TTC549 (cell line): Measurements from ENCODE around the gene TMEM235.

Experiments
- FAIRE-seq: peaks from 2 replicates; lab custom pipeline; 2012; peaks lifted over from hg19 to GRCh38; lab: Jason Lieb, UNC

Gene TMEM235

DNA sequence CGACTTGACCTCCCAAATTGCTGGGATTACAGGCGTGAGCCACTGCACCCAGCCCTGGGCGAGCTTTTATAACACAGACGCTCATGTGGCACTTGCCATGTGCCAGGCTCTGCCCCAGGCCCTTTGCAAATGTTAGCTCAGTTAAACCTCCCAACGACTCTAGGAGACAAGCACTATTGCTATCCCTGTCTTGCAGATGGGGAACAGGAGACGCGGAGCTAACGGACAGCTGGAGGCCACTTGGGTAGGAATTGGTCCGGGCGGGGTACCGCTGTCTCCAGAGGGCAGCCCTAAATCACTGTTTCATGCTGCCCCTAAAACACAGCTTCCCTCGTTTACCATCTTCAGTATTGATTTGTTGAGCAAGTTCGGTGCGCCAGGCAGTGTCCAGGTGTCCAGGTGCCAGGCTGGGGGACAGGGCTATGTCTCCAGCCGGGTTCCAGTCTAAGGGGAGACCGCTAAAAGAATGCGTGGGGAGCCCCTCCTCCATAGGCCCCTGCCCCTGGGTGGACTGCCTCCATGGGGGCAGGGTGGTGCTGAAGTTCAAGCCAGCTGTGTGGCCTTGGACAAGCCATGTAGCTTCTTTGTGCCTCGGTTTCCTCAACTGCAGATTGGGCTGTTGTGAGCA, 23.7 kb downstream of the TMEM235 start:
- no peak for FAIRE-seq

DNA sequence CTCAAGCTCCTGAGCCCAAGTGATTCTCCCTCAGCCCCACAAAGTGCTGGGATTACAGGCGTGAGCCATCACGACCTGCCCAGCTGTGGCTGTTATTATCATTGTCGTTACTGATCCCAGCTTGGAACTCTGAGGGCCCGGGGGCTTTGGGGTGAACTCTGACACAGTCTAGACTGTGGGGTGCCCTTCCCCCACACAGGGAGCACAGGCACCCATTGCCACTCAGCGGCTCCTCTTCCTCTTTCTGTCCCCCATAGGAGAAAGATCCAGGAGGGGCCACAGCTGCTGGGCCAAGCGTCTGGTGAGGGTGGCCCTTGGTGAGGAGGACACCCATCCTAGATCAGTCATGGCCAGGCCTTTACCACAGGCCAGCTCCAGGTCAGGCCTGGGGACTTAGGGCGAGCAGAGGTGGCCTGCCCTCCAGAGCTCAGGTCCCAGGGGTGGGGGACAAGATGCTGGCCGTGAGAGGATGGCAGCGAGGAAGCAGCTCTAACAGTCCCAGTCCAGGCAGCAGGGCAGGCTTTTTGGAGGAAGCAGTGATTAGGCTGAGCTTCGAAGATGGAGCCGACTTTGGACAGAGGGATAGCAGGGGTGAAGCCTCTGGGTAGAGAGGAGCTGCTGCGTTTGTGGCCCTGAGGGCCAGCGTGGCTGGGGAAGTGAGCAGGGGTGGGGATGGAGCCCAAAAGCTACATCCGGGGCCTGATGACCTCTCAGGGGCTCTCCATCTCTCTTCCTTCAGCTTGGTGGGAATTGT, 24.7 kb downstream of the TMEM235 start:
- FAIRE-seq = no peak

DNA sequence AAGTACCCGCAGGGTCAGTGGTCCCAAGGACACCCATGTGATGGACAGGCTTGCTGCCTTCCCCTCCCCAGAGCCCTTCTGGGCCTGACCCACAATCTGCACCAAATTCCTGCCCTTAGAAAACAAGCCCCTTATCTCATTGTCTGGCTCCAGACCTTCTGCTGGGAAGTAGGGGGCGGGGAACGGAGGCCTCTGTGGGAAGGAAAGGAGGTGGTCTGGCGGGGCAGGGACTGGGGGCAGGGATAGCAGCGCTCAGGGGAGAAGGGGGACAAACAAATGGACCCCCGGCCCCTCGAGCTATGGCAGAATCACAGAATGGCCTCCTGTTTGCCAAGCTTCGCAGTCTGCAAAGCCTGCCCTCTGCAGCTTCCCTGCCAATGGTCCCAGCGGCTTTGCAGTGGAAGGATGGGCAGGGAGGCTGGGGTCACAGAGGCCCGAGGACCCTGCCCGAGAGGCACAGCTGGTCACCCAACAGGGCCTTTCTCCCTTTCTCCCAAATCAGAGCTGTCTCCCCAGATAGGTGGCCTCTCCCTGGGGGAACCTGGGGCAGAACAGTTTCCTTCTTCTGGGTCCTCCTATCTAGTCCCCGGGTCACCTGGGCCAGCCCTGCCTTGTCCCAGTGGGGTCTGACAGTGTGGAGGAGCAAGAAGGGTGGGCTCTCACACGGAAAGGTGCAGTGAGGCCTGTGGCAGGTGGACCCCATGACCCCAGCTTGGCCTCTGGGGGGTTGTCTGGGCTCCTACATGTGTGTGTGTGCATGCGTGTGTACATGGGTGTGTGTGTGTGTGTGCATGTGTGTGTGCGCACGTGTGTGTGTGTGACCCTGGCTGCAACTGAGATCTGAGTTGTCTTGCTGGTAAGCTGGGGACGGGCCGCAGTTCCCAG, 25.5 kb downstream of the TMEM235 start:
- FAIRE-seq = no peak

DNA sequence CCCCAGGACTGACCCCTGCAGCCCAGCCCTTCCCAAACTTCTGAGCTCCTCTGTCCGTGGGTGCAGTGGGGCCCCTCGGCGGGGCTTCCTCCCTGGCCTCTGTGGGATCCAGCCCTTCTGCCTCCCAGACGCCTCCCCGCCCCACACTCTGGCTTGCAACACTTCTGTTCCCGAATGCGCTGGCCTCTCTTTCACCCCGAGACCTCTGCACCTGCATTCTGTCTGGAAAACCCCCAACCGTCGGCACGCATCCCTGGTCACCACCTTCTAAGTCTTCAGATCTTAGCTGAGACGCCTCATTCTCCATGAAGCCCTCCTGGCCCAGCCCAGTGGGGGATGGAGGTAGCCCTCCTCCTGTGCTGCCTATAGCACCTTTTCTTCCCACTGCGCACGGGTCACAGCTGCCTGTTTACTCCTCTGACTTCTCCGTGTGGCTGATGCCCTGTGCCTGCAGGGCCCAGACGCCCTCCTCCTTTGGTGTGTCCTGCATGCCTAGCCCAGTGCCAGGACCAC, 26.4 kb downstream of the TMEM235 start:
- no peak for FAIRE-seq

DNA sequence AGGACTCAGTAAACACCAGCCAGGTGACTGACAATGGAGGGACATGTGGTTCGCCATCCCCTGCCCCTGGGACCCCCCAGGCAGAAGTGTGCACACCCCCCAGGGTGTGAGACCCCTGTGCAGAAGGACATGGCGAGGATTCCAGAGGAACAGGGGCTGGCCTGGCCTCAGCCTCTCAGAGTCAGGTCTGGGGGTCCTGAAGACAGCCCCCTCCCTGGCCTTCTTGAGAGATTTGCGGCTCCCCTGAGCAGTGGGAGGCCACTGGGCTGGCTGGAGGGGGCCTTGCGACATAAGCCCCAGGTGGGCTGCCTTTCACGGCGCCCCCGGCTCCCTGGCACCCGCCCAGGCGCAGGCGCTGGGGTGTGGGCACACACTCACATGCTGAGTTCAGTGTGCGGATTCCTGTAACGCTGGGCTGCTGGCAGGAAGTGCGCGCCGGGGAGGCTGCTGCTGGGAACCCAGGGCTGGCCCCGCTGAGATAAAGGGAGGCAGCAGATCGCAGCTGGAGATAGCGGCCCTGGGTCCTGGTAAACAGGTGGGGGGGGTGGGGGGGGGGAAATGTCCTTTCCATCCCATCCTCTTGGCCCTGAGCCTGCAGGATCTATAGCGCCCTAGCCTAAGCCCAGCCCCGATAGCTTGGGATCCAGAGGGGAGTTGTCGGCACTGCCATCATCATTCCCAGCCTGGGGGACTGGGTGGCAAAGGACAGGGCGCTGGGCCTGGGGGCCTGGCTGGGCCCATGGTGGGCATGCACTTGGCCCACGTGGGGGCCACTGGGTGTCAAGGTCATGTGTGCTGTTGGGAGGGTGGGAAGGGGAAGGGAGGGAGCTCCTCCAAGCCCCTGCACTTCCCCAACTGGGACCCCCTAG, 27.1 kb downstream of the TMEM235 start:
- no peak for FAIRE-seq

DNA sequence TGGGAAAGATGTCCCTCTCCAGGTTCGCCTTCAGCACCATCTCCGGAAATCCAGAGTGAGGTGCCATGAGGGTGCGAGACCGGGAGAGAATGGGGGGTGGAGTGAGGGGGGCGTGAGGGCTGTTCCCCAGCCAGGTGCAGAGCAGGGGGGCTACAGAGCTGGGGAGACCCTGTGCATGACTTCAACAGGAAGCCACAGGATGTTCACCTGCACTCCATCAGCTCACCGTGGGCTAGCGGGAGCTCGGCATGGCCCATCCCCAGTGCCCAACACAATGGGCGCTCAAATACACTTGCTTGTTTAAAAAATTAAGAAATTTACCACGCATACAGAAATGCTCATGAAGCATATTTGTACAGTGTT, 27.7 kb downstream of the TMEM235 start:
- no peak for FAIRE-seq

DNA sequence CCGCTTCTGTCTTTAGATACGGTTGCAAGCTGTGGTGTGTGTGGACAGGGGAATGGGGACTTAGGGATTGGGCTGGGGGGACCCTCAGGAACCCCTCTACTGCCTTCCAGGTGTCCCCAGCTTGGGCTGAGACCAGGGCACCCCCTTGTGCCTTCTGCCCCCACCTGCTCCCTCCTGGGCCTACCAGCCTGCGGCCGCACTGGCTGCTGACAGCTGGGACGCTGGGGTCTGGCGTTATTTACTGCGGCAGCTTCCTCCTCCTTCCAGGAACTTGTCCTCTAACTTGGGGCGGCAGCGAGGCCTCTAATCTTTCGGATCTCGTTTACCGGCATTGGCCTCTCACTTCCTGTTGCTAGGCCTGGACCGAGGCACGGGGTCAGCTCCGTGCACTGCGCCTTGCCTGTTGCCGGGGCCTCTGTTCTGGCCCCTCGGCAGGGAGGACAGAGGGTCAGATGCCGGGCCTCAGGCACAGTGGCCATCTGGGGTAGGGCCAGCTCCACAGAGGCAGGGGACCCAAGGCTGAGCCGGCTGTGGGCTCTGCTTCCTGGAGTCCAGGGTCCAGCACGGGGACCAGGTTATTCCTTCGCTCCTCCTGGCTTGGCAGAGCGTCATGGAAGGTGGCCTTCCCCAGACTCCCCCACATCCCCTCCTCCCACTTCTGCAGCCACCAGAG, 31.8 kb downstream of the TMEM235 start:
- FAIRE-seq = no peak

DNA sequence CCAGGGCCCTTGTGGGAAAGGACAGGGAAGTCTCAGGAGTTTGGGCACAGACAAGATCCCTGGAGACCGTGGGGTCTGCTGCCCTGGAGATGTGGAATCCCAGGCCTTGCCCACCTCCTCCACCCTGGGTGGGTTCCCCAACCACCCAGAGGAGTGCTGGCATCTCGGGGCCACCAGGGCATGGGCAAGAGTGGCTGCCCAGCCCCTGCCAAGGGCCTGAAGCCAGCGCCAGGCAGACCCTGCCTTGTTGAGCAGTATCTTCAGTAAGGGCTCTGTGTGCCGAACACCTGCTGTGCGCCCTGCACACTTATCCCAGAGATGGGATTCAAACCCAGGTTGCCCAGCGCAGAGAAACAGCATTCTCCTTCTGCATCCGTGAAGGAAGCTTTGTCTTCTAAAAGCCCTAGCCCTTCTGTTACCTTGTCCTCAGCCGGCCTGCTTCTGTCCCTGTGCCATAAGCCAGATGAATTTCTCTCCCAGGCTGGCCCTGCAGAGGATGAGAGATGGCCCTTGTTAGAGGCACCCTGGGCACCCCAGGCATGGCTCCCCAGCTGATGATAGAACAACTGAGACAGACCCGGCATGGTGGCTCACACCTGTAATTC, 32.4 kb downstream of the TMEM235 start:
- FAIRE-seq = no peak

DNA sequence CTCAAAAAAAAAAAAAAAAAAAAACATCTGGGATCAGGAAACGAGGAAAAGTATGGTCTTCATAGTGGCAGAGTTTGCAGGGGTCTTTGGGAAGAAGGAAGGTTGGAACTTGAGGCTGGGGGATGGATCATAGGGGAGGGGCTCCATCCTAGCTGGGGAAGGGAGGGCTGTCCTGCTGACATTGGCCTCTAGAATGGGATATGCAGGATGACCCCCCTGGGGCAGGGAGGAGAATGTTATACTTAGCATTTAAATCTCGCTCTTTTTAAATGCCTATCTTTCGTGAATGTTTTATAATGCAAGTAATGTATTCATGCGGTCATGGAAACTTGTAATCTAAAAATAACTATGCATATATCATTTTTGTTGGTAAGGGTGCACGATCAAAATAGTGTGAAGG, 33.2 kb downstream of the TMEM235 start:
- FAIRE-seq = no peak

DNA sequence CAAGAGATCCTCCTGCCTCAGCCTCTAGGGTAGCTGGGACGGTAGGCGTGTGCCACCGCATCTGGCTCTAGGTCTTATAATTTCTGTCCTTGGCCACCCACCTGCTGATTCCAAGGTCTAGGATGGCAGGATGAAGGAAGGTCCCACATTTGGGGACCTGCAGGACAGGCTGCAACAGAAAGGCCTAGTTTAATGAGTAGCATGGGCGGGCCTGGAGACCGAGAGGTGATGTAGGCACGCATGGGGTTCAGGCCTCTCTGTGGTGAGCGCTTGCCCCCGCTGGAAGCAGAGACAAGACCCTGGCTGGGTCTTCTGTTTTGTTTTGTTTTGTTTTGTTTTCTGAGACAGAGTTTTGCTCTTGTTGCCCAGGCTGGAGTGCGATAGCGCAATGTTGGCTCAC, 33.7 kb downstream of the TMEM235 start:
- FAIRE-seq = no peak

DNA sequence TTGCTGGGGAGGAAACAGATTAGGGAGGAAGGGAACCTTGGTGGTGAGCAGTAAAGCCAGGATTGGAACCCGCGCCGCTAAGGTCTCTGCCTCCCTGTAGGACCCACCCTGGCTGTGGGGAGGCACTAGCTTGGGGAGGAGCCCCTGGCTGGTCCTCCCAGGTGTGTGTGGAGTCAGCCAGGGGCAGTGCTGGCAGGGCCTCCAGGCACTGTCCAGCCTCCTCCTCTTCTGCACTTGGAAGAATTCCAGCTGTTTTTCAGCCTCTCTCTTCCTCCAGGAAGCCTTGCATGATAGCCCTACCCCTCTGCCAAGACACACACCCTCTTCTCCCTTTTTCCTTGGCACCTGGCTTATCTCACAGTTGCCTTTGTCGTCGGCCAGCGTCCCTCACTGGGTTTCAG, 34.8 kb downstream of the TMEM235 start:
- no peak for FAIRE-seq

DNA sequence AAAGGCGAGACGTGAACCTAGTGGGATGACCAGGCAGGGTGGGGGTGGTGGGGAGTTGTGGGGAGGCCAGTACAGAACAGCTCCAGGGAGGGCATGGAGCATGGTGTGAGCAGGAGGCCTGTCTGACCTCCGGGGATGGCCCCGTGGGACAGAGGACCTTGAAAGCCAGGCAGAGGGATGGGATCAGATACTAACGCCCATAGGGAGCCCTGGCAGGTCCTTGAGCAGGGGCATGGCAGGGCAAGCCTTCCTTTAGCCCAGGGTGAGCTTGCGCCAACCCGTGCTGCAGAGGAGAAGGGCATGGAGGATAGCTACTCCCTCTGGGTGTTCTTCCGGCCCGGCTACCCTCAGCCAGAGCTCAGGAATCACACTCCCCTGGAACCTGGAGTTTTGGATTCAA, 35.3 kb downstream of the TMEM235 start:
- no peak for FAIRE-seq

DNA sequence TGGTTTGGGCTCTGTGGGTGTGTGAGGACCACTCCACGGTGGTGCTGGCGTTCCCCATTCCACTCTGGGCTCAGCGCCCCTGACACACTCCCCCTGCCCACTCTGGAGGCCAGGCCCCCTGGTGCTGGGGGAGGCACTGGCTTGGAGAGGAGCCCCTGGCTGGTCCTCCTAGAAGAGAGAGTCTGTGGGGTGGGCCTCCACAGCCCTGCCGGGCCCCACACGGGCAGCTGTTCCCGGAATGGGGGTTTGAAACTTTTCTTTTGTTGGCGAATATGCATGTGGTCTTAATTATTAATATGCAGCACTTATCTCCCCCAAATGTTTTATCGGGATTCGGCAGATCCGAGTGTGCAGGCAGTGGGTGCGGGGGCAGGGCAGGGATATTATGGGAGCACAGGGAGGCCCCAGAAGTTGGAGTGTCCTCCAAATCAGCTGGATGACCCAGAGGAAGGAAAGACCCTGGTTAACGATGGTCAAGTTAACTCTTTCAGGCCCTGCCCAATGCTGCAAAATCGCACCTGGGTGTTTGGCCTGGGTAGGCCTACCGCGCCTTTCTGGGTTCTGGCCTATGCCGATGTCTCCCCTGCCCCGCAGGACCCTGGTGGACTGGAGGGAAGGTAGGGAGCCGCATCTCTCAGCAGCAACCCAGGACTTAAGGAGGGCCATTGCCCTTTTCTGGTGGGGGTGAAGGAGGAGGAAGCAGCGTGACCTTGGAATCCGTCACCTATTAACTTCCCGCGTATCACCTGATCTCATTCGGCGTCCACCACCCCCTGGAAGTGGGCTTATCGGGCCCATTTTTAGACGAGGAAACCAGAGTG, 36.0 kb downstream of the TMEM235 start:
- FAIRE-seq = no peak

DNA sequence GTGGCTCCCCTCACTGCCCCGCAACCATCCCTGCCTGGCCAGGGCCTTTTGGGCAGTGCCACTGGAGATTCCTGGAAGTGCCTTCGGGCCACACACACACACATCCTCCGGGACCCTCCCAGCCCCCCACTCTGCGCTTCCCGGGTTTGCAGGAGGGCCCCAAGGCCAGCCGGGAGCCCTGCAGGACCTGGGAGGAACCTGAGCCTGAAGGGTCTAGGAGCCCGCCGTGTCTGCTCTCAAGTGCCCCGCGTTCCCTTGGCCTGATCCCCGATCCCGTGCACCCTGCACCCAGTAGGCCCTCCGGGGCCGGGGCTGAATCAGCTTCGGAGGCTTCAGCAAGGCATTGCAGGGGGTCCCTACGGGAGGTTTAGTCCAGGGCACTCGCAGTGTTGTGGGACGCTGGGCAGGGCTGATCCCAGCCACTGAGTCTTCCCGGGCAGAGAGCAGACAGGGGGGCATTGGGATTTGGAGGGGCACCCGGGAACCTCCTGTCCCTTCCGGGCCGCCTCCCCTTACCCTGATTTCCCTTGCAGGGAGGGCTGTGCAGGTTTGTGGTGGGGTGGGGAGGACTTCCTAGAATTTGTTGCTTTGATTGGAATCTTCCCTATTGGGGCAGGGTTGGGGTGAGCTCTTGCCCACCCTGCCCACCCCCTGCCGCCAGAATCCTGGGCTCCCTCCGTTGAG, 36.9 kb downstream of the TMEM235 start:
- FAIRE-seq = no peak

DNA sequence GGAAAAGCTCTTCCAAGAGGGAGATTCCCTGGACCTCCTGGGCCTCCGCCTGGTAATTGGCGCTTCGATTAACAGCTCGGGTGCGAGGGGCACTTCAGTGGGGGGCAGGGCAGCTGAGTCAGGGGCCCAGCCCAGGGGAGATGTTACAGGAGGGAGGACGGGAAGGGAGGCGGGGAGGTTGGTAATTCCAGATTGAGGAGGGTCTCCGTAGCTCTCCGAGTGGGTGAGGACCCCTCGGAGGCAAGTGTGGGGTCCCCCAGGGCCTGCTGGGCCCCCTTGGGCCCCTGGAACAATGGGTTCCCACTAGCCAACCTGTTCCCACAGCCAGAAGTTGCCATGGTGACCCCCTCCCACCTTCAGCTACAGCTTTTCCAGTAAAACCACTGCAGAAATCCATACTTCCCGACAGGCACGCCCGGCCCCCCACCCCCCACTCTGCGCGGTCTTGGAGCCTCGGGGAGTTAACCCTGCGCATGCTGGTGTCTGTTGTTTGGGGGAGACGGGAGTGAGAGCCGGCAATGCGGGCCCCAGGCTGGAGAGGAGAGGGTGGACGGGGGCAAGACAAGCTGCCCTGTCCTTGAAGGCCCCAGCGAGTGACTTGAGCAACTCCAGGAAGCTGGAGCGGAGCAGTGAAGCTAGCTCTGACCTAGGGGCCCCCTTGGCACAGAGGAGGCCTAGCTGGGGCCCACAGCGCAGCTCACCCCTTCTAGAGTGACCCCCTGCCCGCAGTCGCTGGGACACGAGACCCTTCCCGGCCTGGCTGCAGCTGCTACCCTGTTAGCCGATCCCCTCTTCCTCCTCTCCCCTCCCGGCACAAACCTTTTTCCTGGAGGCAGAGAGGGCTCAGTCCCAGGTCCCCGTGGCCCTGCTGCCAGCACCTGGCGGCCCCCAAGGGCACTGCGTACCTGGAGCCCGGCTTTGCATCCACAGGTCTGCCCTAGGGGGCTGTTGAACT, 37.8 kb downstream of the TMEM235 start:
- peak; percentile 29 for FAIRE-seq

DNA sequence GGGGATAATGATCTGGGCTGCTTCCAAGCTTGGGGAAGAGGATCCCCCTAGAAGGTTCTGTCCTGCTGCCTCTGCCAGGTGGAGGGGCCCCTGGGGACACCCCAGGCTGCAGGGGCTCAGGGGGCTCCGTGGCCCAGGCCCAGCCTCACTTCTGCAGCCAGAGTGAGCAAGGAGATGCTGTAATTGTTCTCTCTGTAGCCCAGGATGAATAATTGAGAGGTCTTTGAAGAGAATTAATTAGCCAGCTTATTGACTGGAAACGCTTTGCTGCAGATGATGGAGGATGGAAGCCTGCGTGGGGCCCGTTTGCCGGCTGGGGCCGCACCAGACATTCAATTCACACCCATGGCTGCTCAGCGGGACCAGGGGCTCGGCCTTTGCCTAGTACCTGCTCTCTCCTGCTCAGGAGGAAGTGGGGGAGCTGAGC, 38.5 kb downstream of the TMEM235 start:
- FAIRE-seq = no peak

DNA sequence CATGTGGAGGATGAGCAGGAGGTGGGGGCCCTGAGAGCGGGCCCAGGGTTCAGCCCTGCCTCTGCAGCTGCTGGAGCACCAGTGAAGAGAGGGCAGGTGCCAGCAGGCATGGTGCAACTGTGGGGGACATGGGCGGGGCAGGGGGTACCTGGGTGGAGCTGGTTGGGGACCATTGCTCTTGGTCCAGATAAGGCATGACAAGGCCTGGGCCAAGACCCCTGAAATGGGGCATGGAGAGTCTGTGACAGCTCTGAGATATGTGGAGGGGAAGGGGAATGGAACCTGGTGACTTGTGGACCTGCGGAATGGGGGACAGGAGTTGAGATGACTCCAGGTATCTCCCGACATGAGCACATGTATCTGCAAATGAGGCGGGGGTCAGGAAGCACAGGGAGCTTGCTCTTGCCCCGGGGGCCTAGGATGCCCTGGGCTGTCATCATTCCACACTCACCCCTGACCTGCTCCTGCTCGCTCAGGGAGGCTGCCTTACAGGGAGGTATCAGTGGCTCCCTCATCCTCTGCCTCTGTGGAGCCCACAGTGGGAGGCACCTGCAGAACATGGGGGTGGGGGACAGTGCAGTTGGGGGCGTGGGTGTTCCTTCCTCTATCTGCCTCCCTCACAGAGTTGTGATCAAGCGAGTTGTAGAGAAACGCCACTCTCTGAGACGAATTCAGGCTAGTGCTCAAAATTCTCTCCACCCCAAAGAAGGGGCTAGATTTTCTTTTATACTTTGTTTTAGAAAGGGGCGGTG, 40.2 kb downstream of the TMEM235 start:
- FAIRE-seq = no peak
